HG03520 (cell line): ENCODE results near the gene SHISA4.
"Not testable (repeated sequence)": the region's sequence is repeated elsewhere in the genome, so short reads cannot be mapped to it uniquely, and the experiment has no call there.

ENCODE experiments used
- ATAC-seq: cut with Tn5 transposase; IDR thresholded peaks from one replicate; pipeline ENCODE4 v1.9.1; 2021; ENCODE audit warnings: mild to moderate bottlenecking, moderate library complexity; ENCODE audit not compliant: unreplicated experiment

SHISA4 gene

GRCh38 chr1:201918343-201918742 is 29.6 kb downstream of the SHISA4 start:
- no peak for ATAC-seq

- ATAC-seq = no peak
These were observed 33.4 kb downstream of the SHISA4 start for GRCh38 chr1:201921952-201922558.

GRCh38 chr1:201925301-201925567 is 36.5 kb downstream of the SHISA4 start:
- ATAC-seq = no peak

GRCh38 chr1:201925981-201926645 is 37.4 kb downstream of the SHISA4 start:
- ATAC-seq = no peak

DNA sequence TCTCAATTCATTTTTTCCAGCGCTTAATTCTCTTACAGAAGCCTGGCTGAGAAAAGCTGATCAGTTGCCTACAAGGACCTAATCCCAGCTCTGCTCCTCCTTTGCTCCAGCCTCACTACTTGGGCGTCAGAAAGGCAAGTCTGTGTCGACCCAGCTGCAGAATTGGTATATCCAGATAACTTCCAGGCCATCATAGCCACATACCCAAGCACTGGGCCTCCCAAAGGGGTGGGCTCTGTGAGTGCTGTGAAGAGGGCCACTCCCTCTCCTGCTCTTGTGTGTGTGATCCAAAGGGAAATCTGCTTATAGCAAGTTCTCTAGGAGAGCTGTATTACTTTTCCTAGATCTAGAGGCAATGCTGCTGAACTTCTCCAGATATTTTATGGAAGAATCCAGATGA is 39.6 kb downstream of the SHISA4 start:
- no peak for ATAC-seq

- no peak for ATAC-seq
These were observed 41.4 kb downstream of the SHISA4 start for GRCh38 chr1:201930137-201930536.

- no peak for ATAC-seq
These were observed 42.1 kb downstream of the SHISA4 start for GRCh38 chr1:201930803-201931202.

GRCh38 chr1:201933840-201934430 is 45.2 kb downstream of the SHISA4 start:
- no peak for ATAC-seq

- ATAC-seq = no peak
These were observed 49.0 kb downstream of the SHISA4 start for GRCh38 chr1:201937624-201938213.

- no peak for ATAC-seq
These were observed 49.8 kb downstream of the SHISA4 start for GRCh38 chr1:201938440-201939035.

DNA sequence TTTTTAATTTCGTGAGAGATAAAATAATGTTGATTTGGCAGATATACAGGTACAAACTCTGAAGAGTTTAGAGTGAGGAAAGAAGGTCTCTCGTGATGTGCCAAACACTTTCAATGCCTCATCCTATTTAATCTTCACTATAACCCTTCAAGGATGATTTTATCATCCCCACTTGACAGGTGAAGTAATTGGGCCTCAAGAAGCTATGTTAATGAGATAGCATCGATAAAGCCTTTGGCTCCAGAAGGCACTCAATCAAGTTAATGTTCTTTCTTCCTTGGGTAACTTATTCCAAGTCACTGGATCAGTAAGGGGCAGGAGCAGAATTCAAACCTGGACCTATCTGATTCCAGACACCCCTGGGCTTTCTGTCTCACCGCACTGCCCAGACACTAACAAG is 50.5 kb downstream of the SHISA4 start:
- no peak for ATAC-seq

GRCh38 chr1:201939574-201939973 is 50.9 kb downstream of the SHISA4 start:
- ATAC-seq = no peak

DNA sequence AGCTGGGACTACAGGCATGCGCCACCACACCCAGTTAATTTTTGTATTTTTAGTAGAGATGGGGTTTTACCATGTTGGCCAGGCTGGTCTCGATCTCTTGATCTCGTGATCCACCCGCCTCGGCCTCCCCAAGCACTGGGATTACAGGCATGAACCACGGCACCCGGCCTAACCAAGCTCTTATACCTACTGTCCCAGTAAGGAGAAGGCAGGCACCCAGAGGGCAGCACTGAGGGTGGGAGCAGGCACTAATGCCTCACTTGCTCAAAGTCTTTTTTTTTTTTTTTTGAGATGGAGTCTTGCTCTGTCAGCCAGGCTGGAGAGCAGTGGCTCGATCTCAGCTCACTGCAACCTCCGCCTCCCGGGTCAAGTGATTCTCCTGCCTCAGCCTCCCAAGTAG is 51.6 kb downstream of the SHISA4 start:
- not testable (repeated sequence) for ATAC-seq

GRCh38 chr1:201941420-201942128 is 52.9 kb downstream of the SHISA4 start:
- no peak for ATAC-seq

DNA sequence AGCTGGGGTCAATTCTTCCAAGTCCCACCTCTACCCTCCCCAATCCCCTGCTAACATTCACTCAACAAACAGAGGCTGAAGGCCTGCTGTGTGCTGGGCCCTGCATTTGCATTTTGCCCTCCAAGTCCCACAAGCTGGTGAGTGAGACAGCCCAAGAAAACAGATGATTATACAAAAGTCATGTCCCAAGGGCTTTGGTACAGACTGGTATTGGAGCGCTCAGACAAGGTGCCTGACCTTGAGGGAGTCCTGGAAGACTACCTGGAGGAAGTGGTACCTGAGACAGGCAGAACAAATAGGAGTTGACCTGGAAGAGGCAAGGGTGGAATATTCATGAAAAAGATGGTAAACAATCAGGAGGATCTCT is 53.4 kb downstream of the SHISA4 start:
- ATAC-seq = no peak
